ENCODE results near the gene UBE2O. TPM values are rescaled to one million over a fixed set of nuclear protein-coding genes. Genes with fewer than 3 reads are reported as not detected.
A peak's percentile ranks its signal among the peaks of the same experiment; 100 is the strongest.

UBE2O gene
- total RNA-seq, 1 donor from 2014 or later, result 20.9 TPM

DNA sequence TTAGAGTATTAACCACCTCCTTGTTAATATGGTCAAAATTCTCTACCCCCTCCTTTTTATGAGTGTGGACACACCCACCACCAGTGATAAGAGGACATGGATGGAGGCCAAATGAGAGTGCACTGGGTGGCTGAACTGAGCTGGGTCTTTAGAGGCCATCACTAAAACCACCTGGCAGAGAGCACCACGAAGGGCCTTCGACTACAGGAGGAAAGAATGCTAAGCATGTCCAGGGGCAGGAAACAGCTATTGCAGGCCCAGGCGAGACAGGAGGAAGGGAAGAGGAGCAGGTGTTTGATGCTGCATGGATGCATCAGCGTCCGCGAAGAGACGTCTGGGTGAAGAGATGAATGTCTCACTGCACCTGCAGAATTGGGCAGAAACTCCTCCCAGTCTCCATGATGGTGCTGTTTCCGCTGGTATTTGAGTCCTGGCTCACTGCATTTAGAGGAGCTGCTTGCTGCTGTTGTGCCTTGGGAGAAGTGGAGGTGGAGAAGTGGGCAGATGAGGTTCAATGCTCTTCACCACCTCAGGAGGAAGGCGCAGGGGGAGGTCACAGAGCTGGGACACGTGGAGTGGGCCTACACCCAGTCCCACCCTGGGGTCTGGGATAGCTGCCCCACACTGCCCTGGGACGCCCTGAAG, 35.3 kb downstream of the UBE2O start:
- Histone ChIP-seq H3K27me3 (ENCODE audit: control insufficient read depth in 3 of 3, insufficient read depth in 3 of 3, low read length in 3 of 3) (no peaks in the 10 kb centered on the region), H3K4me1 (ENCODE audit: control insufficient read depth in 3 of 3, insufficient read depth in 3 of 3, low read length in 3 of 3) (peaks cover 54 to 65% (median 63%) of the 10 kb centered on the region in 3 donors)

DNA sequence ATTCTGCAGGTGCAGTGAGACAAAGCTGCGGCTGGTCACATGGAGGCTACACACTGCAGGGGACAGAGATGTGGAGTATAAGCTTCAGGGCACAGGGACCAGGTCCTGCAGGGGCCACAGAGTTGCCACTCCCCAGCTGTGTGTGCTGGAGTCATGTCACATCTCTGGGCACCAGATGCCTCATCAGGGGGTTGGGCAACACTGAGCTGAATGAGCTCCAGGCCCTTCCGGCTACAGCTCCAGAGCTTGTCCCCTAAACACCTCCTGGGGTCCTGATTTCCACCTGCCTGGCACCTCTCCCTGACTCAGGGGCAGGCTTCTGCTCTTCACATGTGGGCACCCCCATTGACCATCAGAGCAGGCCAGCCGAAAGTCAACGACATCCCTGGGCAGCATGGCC, 36.1 kb downstream of the UBE2O start:
- peaks cover 54 to 65% (median 63%) of the 10 kb centered on the region in 3 donors for H3K4me1 ChIP-seq (ENCODE audit: control insufficient read depth in 3 of 3, insufficient read depth in 3 of 3, low read length in 3 of 3)
- H3K9me3 ChIP-seq (ENCODE audit: control insufficient read depth in 3 of 3, low read length in 3 of 3), result no peaks in the 10 kb centered on the region
- H3K9ac ChIP-seq (ENCODE audit: low read depth in 1 of 3, low read length in 3 of 3), result no peak overlapping the region
- H3K27ac ChIP-seq (ENCODE audit: low read depth, low read length), result no peak overlapping the region
- H3K27me3 ChIP-seq (ENCODE audit: control insufficient read depth in 3 of 3, insufficient read depth in 3 of 3, low read length in 3 of 3), result no peaks in the 10 kb centered on the region
- H3K4me3 ChIP-seq (ENCODE audit: low read length in 3 of 3), result no peak overlapping the region
- H3K36me3 ChIP-seq (ENCODE audit: control insufficient read depth in 3 of 3, insufficient read depth in 3 of 3, low read length in 3 of 3), result peaks cover 0 to 4% (median 0%) of the 10 kb centered on the region in 3 donors

More for the DNA sequence above, 35.3 kb downstream of the UBE2O start:
- H3K27ac ChIP-seq (ENCODE audit: low read depth, low read length), result no peak overlapping the region
- no peak overlapping the region for H3K9ac ChIP-seq (ENCODE audit: low read depth in 1 of 3, low read length in 3 of 3)
- no peak overlapping the region for H3K4me3 ChIP-seq (ENCODE audit: low read length in 3 of 3)
- H3K9me3 ChIP-seq (ENCODE audit: control insufficient read depth in 3 of 3, low read length in 3 of 3), result no peaks in the 10 kb centered on the region
- H3K36me3 ChIP-seq (ENCODE audit: control insufficient read depth in 3 of 3, insufficient read depth in 3 of 3, low read length in 3 of 3), result no peaks in the 10 kb centered on the region

DNA sequence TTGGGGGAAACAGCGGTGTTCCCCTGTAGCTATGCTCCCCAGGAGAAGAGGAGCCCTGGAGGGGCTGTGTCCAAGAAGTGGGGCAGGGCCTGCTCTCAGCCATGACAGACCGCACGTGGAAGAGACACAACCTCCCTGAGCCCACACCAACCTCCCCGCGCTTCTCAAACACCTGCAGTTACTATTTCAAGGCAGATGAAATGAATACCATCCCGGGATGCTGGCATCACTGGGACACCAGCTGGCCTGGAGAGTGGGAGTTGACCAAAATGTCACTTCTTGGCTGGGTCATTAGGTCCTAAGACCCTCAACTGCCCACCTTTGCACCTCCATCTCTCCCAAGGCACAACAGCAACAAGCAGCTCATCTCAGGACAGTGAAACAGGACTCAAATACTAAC, 36.5 kb downstream of the UBE2O start:
- Histone ChIP-seq H3K27me3 (ENCODE audit: control insufficient read depth in 3 of 3, insufficient read depth in 3 of 3, low read length in 3 of 3) (no peaks in the 10 kb centered on the region), H3K9me3 (ENCODE audit: control insufficient read depth in 3 of 3, low read length in 3 of 3) (no peaks in the 10 kb centered on the region), H3K4me3 (ENCODE audit: low read length in 3 of 3) (no peak overlapping the region), H3K4me1 (ENCODE audit: control insufficient read depth in 3 of 3, insufficient read depth in 3 of 3, low read length in 3 of 3) (peaks cover 54 to 65% (median 63%) of the 10 kb centered on the region in 3 donors), H3K27ac (ENCODE audit: low read depth, low read length) (peak overlapping the region; percentile 46), H3K9ac (ENCODE audit: low read depth in 1 of 3, low read length in 3 of 3) (peak overlapping the region in 1 of 3 donors; percentile 54), H3K36me3 (ENCODE audit: control insufficient read depth in 3 of 3, insufficient read depth in 3 of 3, low read length in 3 of 3) (peaks cover 0 to 5% (median 1%) of the 10 kb centered on the region in 3 donors)

DNA sequence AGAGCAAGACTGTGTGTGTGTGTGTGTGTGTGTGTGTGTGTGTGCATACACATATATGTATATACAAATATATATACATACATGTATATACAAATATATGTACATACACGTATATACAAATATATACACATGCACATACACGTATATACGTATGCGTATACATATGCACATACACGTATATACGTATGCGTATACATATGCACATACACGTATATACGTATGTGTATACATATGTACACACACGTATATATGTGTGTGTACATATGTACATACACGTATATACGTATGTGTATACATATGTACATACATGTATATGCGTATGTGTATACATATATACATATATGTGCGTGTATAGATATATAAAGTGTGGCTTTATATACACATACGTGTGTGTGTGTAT, 37.2 kb downstream of the UBE2O start:
- no peak overlapping the region for H3K27ac ChIP-seq (ENCODE audit: low read depth, low read length)
- no peaks in the 10 kb centered on the region for H3K27me3 ChIP-seq (ENCODE audit: control insufficient read depth in 3 of 3, insufficient read depth in 3 of 3, low read length in 3 of 3)
- H3K9me3 ChIP-seq (ENCODE audit: control insufficient read depth in 3 of 3, low read length in 3 of 3), result no peaks in the 10 kb centered on the region
- no peak overlapping the region for H3K4me3 ChIP-seq (ENCODE audit: low read length in 3 of 3)
- H3K36me3 ChIP-seq (ENCODE audit: control insufficient read depth in 3 of 3, insufficient read depth in 3 of 3, low read length in 3 of 3), result peaks cover 0 to 5% (median 3%) of the 10 kb centered on the region in 3 donors
- peak overlapping the region in 1 of 3 donors; percentile 54 for H3K9ac ChIP-seq (ENCODE audit: low read depth in 1 of 3, low read length in 3 of 3)
- peaks cover 52 to 61% (median 59%) of the 10 kb centered on the region in 3 donors for H3K4me1 ChIP-seq (ENCODE audit: control insufficient read depth in 3 of 3, insufficient read depth in 3 of 3, low read length in 3 of 3)

DNA sequence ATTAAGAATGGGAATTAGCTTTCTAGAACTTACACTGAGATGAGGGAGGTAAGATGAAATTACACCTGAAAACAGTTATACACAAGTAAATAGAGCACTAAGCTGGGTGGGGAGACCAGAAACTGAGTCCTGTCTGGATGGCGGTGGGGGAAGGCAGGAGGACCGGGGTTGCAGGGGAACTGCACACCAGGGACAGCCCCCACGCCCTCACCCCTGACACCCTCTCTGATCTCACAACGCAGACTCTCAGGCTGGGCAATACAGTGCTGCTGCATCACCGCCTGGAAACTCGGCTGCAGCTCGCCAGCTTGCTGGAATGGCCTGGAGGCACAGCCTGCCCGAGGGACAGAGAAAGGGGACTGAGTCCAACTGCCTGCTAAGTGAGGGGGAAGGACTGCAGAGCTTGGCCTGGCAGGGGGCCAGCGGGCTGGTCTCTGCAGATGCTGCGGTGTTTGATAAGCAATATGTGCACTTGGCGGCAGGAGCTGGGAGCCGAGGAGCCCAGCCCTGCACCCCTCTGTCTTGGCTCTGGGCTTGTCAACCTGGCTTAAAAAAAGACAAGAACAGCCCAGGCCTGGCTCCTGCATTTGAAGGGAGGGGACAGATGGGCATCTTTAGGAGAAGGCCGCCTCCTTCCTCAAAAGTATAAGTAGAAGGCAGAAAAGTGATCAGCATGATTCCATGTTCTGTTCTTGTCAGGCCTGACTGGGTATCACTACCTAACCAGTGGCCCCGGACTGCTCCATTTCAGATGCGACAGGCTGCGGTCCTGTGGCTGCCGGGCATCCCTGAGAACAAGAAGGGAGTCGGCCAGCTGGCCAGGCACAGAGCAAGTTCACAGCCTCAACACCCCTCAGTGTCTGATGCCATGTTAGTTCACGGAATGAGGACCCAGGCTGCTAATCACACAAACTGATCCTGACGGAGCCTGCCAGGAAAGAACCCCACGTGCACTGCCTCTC, 38.3 kb downstream of the UBE2O start:
- Histone ChIP-seq H3K4me1 (ENCODE audit: control insufficient read depth in 3 of 3, insufficient read depth in 3 of 3, low read length in 3 of 3) (peaks cover 42 to 49% (median 49%) of the 10 kb centered on the region in 3 donors), H3K27me3 (ENCODE audit: control insufficient read depth in 3 of 3, insufficient read depth in 3 of 3, low read length in 3 of 3) (no peaks in the 10 kb centered on the region), H3K9ac (ENCODE audit: low read depth in 1 of 3, low read length in 3 of 3) (peak overlapping the region in 2 of 3 donors; percentile 27 to 64), H3K36me3 (ENCODE audit: control insufficient read depth in 3 of 3, insufficient read depth in 3 of 3, low read length in 3 of 3) (peaks cover 0 to 9% (median 4%) of the 10 kb centered on the region in 3 donors), H3K9me3 (ENCODE audit: control insufficient read depth in 3 of 3, low read length in 3 of 3) (no peaks in the 10 kb centered on the region), H3K27ac (ENCODE audit: low read depth, low read length) (no peak overlapping the region), H3K4me3 (ENCODE audit: low read length in 3 of 3) (no peak overlapping the region)

DNA sequence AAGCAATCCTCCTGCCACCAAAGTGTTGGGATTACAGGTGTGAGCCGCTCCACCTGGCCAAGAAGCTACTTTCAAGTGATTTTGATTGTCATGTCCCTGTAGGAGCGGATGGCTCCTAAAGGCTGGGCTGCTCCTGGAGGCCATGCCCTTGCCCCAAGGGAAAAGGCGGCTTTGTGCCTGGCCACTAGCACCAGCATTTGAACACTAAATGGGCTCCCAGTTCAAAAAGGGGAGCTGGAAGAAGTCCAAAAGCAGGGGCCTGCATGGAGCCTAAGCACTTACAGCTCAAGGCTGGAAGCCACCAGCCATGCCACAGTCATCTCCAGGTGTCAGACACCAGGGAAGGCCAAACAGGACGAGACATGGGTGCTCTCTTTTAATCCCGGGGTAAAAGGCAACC, 41.7 kb downstream of the UBE2O start:
- Histone ChIP-seq H3K9ac (ENCODE audit: low read depth in 1 of 3, low read length in 3 of 3) (no peak overlapping the region), H3K36me3 (ENCODE audit: control insufficient read depth in 3 of 3, insufficient read depth in 3 of 3, low read length in 3 of 3) (peaks cover 0 to 9% (median 5%) of the 10 kb centered on the region in 3 donors), H3K27me3 (ENCODE audit: control insufficient read depth in 3 of 3, insufficient read depth in 3 of 3, low read length in 3 of 3) (no peaks in the 10 kb centered on the region), H3K4me1 (ENCODE audit: control insufficient read depth in 3 of 3, insufficient read depth in 3 of 3, low read length in 3 of 3) (peaks cover 33 to 50% (median 47%) of the 10 kb centered on the region in 3 donors), H3K27ac (ENCODE audit: low read depth, low read length) (no peak overlapping the region), H3K9me3 (ENCODE audit: control insufficient read depth in 3 of 3, low read length in 3 of 3) (no peaks in the 10 kb centered on the region), H3K4me3 (ENCODE audit: low read length in 3 of 3) (no peak overlapping the region)

DNA sequence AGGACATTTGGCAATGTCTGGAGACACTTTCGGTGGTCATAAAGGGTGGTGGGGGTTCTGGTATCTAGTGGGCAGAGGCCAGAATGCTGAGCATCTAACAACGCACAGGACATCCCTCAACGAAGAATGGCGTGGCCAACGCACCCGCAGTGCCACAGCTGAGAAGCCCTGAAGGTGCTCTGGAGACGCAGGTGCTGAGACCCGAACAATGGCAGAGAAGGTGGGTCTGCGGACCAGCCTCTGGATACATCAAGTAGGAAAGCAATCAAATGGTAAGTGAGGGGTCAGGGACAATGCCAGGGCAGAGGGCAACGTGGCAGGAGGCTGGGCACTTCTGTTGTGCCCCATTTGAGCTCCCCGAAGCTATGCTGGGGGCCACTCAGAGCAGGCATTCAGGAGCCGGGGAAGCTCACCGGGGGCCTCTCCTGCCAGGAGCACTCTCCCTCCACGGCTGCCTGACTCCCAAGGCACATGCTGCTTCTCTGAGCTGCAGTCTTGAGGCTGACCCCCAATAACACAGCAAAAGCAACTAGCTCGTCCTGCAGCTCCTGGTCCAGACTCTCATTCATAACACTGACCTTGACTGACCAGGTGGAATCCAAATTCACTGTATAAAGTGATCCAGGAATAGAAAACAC, 42.5 kb downstream of the UBE2O start:
- Histone ChIP-seq H3K4me3 (ENCODE audit: low read length in 3 of 3) (no peak overlapping the region), H3K9ac (ENCODE audit: low read depth in 1 of 3, low read length in 3 of 3) (no peak overlapping the region), H3K27me3 (ENCODE audit: control insufficient read depth in 3 of 3, insufficient read depth in 3 of 3, low read length in 3 of 3) (no peaks in the 10 kb centered on the region), H3K9me3 (ENCODE audit: control insufficient read depth in 3 of 3, low read length in 3 of 3) (no peaks in the 10 kb centered on the region), H3K4me1 (ENCODE audit: control insufficient read depth in 3 of 3, insufficient read depth in 3 of 3, low read length in 3 of 3) (peaks cover 36 to 50% (median 47%) of the 10 kb centered on the region in 3 donors), H3K36me3 (ENCODE audit: control insufficient read depth in 3 of 3, insufficient read depth in 3 of 3, low read length in 3 of 3) (peaks cover 0 to 9% (median 5%) of the 10 kb centered on the region in 3 donors), H3K27ac (ENCODE audit: low read depth, low read length) (no peak overlapping the region)

DNA sequence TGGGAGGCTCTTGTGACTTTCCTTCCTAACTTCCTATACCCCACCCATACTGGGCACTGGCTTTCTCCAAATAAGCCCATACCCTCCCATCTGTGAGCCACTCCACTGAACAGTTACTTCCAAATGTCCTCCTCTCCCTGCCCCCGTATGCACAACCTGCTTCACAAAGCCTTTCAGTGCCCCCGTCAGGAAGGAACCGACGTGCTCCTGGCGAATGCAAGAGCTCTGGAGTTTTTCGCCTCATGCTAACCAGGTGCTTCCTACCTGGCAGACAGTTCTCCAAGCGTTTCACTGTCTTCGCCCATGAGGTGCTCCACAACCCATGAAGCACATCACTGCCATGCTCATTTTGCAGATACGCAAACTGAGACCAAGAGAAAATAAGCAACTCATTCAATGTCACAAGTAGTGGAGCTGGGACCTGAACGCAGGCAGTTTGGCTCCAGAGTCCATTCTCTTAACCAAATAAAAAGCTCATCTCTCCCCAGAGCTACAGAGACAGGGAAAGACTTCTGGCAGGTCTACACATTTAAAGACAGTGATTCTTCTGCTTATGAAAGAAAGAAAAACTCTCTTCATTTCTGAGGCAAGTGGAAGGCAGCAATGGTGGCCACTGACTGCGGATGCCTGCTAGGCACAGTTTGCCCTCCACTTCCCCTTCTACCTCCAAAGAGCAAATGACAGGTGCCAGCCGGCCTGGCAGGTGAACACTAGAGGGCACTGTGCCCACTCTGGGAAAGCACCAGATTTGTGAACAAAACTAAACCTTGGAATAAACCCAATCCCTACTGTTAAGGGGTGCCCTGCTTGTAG, 44.7 kb downstream of the UBE2O start:
- H3K9ac ChIP-seq (ENCODE audit: low read depth in 1 of 3, low read length in 3 of 3), result peak overlapping the region in 1 of 3 donors; percentile 33
- no peak overlapping the region for H3K27ac ChIP-seq (ENCODE audit: low read depth, low read length)
- H3K36me3 ChIP-seq (ENCODE audit: control insufficient read depth in 3 of 3, insufficient read depth in 3 of 3, low read length in 3 of 3), result peaks cover 5 to 17% (median 11%) of the 10 kb centered on the region in 3 donors
- H3K4me1 ChIP-seq (ENCODE audit: control insufficient read depth in 3 of 3, insufficient read depth in 3 of 3, low read length in 3 of 3), result peaks cover 31 to 51% (median 41%) of the 10 kb centered on the region in 3 donors
- no peaks in the 10 kb centered on the region for H3K27me3 ChIP-seq (ENCODE audit: control insufficient read depth in 3 of 3, insufficient read depth in 3 of 3, low read length in 3 of 3)
- H3K9me3 ChIP-seq (ENCODE audit: control insufficient read depth in 3 of 3, low read length in 3 of 3), result no peaks in the 10 kb centered on the region
- H3K4me3 ChIP-seq (ENCODE audit: low read length in 3 of 3), result no peak overlapping the region

DNA sequence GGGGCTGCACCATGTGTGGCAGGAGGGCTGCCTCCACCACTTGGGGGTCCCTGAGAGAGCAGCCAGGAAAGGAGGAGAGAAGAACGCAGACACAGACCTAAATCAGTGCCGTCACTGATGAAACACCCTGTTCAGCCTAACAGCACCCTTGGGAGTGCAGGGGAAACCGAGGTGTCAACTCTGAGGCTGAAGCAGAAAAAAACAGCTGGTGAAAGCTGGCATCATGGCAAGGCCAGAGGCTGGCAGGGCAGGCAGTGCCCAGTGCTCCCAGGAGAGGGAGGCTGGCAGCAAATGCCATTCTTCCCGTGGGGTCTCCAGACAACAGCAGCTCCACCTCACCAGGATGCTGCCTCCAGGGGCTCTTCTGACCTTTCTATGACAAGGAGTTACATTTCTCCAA, 45.4 kb downstream of the UBE2O start:
- Histone ChIP-seq H3K9ac (ENCODE audit: low read depth in 1 of 3, low read length in 3 of 3) (peak overlapping the region in 1 of 3 donors; percentile 33), H3K36me3 (ENCODE audit: control insufficient read depth in 3 of 3, insufficient read depth in 3 of 3, low read length in 3 of 3) (peaks cover 10 to 22% (median 15%) of the 10 kb centered on the region in 3 donors), H3K4me3 (ENCODE audit: low read length in 3 of 3) (no peak overlapping the region), H3K4me1 (ENCODE audit: control insufficient read depth in 3 of 3, insufficient read depth in 3 of 3, low read length in 3 of 3) (peaks cover 31 to 51% (median 45%) of the 10 kb centered on the region in 3 donors), H3K27ac (ENCODE audit: low read depth, low read length) (no peak overlapping the region), H3K9me3 (ENCODE audit: control insufficient read depth in 3 of 3, low read length in 3 of 3) (no peaks in the 10 kb centered on the region), H3K27me3 (ENCODE audit: control insufficient read depth in 3 of 3, insufficient read depth in 3 of 3, low read length in 3 of 3) (no peaks in the 10 kb centered on the region)

Data from skeletal muscle tissue (tissue), 4 donors.